ENCODE measurements around the gene C16orf87.
"Not testable (repeated sequence)": the region's sequence is repeated elsewhere in the genome, so short reads cannot be mapped to it uniquely, and the experiment has no call there.

GRCh38 chr16:46868891-46869290 is 37.9 kb upstream of the C16orf87 start:
- TF ChIP-seq POLR2AphosphoS5, CTCF, POLR2A, EP300 (IDR thresholded peaks at IDR 0.05): not testable (repeated sequence)
